Osteoblast (primary cell): ENCODE results near the gene IRF4. TPM values are rescaled to one million over a fixed set of nuclear protein-coding genes. Genes with fewer than 3 reads are reported as not detected.
A peak's percentile ranks its signal among the peaks of the same experiment; 100 is the strongest.

ENCODE experiments used
- DNase-seq: peaks from one replicate; pipeline ENCODE4 v3.0.0; 2011; ENCODE audit warnings: low spot score, mixed read lengths; ENCODE audit not compliant: insufficient read length; ENCODE audit errors: missing footprints
- H2AFZ ChIP-seq: 2 replicates; pipeline ENCODE4 v1.6.0; 2011; ENCODE audit warnings: mild to moderate bottlenecking, low read length
- H3K27ac ChIP-seq: 2 replicates; pipeline ENCODE4 v1.5.1; 2011; ENCODE audit warnings: mild to moderate bottlenecking, low read depth, low read length, moderate library complexity
- H3K27me3 ChIP-seq: 2 replicates; pipeline ENCODE4 v1.6.0; 2012; ENCODE audit warnings: mild to moderate bottlenecking, control low read depth, inconsistent platforms, low read length, moderate library complexity; ENCODE audit not compliant: insufficient read depth
- H3K36me3 ChIP-seq: 2 replicates; pipeline ENCODE4 v1.5.1; 2011; ENCODE audit warnings: mild to moderate bottlenecking, low read length, control low read depth, moderate library complexity; ENCODE audit not compliant: insufficient read depth
- H3K4me1 ChIP-seq: 2 replicates; pipeline ENCODE4 v1.5.1; 2011; ENCODE audit warnings: mild to moderate bottlenecking, low read length, control low read depth, moderate library complexity; ENCODE audit not compliant: insufficient read depth
- H3K4me2 ChIP-seq: 2 replicates; pipeline ENCODE4 v1.6.0; 2011; ENCODE audit warnings: mild to moderate bottlenecking, low read length; ENCODE audit not compliant: insufficient read depth
- H3K4me3 ChIP-seq: fragments of 200-600 bp; sonication (generic); 3 replicates; pipeline ENCODE4 v1.5.1; 2012; ENCODE audit warnings: mild to moderate bottlenecking, low read length, inconsistent platforms; ENCODE audit not compliant: insufficient read depth
- H3K79me2 ChIP-seq: 2 replicates; pipeline ENCODE4 v1.6.0; 2012; ENCODE audit warnings: mild to moderate bottlenecking, low read length, control low read depth, inconsistent platforms; ENCODE audit not compliant: insufficient read depth
- H3K9me3 ChIP-seq: 2 replicates; pipeline ENCODE4 v1.5.1; 2011; ENCODE audit warnings: low read depth, low read length, control low read depth
- H4K20me1 ChIP-seq: 2 replicates; pipeline ENCODE4 v1.6.0; 2012; ENCODE audit warnings: mild to moderate bottlenecking, low read length, control low read depth; ENCODE audit not compliant: insufficient read depth
- total RNA-seq: library from RNA; depleted of rRNA; stranded (reverse); fragments of >200 nt; gene quantifications from 2 replicates; pipeline ENCODE4 v1.2.3, GENCODE V29; 2012
- TF ChIP-seq, protein P1 (sequence below): IDR thresholded peaks from 2 replicates; pipeline ENCODE4 v1.5.1; 2011; ENCODE audit warnings: mild to moderate bottlenecking, low read depth, low read length, moderate library complexity; ENCODE audit errors: extremely low read depth

Gene IRF4
- total RNA-seq, 1 donor: under 0.01 TPM

- Histone ChIP-seq H3K27me3 (peaks cover 31% of the 10 kb centered on the region), H3K27ac (no peak overlapping the region), H4K20me1 (no peaks in the 10 kb centered on the region), H3K79me2 (no peaks in the 10 kb centered on the region), H3K4me1 (no peaks in the 10 kb centered on the region), H2AFZ (no peak overlapping the region), H3K9me3 (no peaks in the 10 kb centered on the region), H3K4me3 (no peak overlapping the region), H3K4me2 (no peak overlapping the region), H3K36me3 (no peaks in the 10 kb centered on the region)
- TF ChIP-seq, protein P1, sequence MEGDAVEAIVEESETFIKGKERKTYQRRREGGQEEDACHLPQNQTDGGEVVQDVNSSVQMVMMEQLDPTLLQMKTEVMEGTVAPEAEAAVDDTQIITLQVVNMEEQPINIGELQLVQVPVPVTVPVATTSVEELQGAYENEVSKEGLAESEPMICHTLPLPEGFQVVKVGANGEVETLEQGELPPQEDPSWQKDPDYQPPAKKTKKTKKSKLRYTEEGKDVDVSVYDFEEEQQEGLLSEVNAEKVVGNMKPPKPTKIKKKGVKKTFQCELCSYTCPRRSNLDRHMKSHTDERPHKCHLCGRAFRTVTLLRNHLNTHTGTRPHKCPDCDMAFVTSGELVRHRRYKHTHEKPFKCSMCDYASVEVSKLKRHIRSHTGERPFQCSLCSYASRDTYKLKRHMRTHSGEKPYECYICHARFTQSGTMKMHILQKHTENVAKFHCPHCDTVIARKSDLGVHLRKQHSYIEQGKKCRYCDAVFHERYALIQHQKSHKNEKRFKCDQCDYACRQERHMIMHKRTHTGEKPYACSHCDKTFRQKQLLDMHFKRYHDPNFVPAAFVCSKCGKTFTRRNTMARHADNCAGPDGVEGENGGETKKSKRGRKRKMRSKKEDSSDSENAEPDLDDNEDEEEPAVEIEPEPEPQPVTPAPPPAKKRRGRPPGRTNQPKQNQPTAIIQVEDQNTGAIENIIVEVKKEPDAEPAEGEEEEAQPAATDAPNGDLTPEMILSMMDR: no peak
- no peak for DNase-seq
Observed at GRCh38 chr6:372336-372911, 19.1 kb upstream of the IRF4 start.

DNA sequence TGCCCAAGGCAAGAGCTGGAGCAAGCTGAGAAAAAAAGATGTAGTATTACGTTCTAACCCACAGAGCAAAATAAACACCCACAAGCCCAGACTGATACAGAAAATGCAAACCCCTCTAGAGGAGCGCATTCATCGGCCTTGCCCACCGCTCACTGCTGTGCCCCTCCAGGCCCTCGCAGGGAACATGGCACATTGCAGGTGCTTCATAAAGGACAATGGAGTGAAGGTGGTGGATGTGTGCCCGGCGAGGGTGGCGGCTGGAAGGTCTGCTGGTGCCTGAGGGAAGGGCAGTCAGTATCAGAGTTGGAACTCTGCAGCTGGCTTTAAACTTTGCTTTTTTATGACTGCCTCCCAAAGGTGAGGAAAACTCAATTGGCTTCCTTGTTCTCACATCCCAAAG lies 18.5 kb upstream of the IRF4 start:
- Histone ChIP-seq H3K9me3 (no peaks in the 10 kb centered on the region), H2AFZ (no peak overlapping the region), H3K4me1 (no peaks in the 10 kb centered on the region), H3K4me2 (no peak overlapping the region), H3K27ac (no peak overlapping the region), H3K27me3 (peaks cover 30% of the 10 kb centered on the region), H3K79me2 (no peaks in the 10 kb centered on the region), H3K36me3 (no peaks in the 10 kb centered on the region), H3K4me3 (no peak overlapping the region), H4K20me1 (no peaks in the 10 kb centered on the region)
- DNase-seq: no peak
- TF ChIP-seq, protein P1: no peak

- TF ChIP-seq, protein P1: peak; percentile 23
Observed at GRCh38 chr6:373773-374724, 17.5 kb upstream of the IRF4 start.

GRCh38 chr6:374956-375355 lies 16.6 kb upstream of the IRF4 start:
- Histone ChIP-seq H3K79me2 (no peaks in the 10 kb centered on the region), H4K20me1 (no peaks in the 10 kb centered on the region), H3K4me2 (no peak overlapping the region), H2AFZ (no peak overlapping the region), H3K27me3 (peaks cover 24% of the 10 kb centered on the region), H3K4me3 (no peak overlapping the region), H3K27ac (no peak overlapping the region), H3K36me3 (no peaks in the 10 kb centered on the region), H3K9me3 (no peaks in the 10 kb centered on the region), H3K4me1 (no peaks in the 10 kb centered on the region)
- no peak for DNase-seq
- TF ChIP-seq, protein P1: no peak

More at GRCh38 chr6:373773-374724, 17.5 kb upstream of the IRF4 start:
- H3K4me1 ChIP-seq: no peaks in the 10 kb centered on the region
- peaks cover 28% of the 10 kb centered on the region for H3K27me3 ChIP-seq
- no peaks in the 10 kb centered on the region for H3K9me3 ChIP-seq
- H3K4me2 ChIP-seq: no peak overlapping the region
- no peaks in the 10 kb centered on the region for H4K20me1 ChIP-seq
- H3K27ac ChIP-seq: no peak overlapping the region
- H3K79me2 ChIP-seq: no peaks in the 10 kb centered on the region
- no peaks in the 10 kb centered on the region for H3K36me3 ChIP-seq
- DNase-seq: peak; percentile 91
- no peak overlapping the region for H2AFZ ChIP-seq
- no peak overlapping the region for H3K4me3 ChIP-seq
